Rectal smooth muscle tissue (tissue), 1 donor: ENCODE measurements around the gene TSKU.
"Not testable (repeated sequence)": the region's sequence is repeated elsewhere in the genome, so short reads cannot be mapped to it uniquely, and the experiment has no call there.

Source experiments
- H3K27ac ChIP-seq: one replicate; pipeline ENCODE4 v1.7.0; 2013; ENCODE audit warnings: low read depth, low read length, inconsistent platforms
- H3K27me3 ChIP-seq: one replicate; pipeline ENCODE4 v1.7.0; 2013; ENCODE audit warnings: low read length; ENCODE audit not compliant: control insufficient read depth, insufficient read depth
- H3K36me3 ChIP-seq: one replicate; pipeline ENCODE4 v1.7.0; 2013; ENCODE audit warnings: low read length; ENCODE audit not compliant: control insufficient read depth, insufficient read depth
- H3K4me1 ChIP-seq: one replicate; pipeline ENCODE4 v1.7.0; 2013; ENCODE audit warnings: low read length; ENCODE audit not compliant: control insufficient read depth, insufficient read depth
- H3K4me3 ChIP-seq: one replicate; pipeline ENCODE4 v1.7.0; 2013; ENCODE audit warnings: low read length
- H3K9ac ChIP-seq: one replicate; pipeline ENCODE4 v1.7.0; 2013; ENCODE audit warnings: low read length

Gene TSKU

DNA sequence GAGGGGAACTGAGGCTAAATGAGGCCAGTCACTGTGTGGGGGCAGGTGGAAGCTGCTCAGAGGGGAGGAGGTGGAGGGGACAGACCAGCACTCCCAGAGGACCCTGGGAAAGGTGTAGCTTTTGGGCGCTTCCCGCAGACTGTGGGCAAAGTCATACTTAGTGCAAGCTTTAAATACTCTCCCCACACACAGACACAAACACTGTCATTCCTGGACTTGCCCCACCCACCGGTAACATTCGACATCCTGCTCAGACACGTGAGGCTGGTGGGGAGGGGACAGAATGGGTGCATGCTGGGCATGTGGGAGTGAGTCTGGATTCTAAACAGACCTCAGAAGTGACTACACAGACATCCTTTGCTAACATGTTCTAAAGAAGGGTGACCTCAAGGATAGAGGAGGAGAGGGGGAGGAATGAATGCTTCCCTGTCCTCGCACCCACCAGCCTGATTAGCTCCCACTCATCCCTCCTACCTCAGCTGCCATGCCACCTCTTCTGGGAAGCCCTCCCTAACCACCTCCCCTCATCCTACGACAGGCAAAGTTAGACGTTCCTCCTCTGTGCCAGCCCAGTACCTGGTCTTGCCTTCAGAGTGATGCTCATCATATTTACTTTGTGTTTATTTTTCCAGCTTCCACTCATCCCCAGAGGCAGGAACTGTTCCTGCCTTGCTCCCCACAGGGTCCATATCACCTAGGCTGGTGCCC is 22.2 kb downstream of the TSKU start:
- H3K4me1 ChIP-seq, result no peaks in the 10 kb centered on the region

DNA sequence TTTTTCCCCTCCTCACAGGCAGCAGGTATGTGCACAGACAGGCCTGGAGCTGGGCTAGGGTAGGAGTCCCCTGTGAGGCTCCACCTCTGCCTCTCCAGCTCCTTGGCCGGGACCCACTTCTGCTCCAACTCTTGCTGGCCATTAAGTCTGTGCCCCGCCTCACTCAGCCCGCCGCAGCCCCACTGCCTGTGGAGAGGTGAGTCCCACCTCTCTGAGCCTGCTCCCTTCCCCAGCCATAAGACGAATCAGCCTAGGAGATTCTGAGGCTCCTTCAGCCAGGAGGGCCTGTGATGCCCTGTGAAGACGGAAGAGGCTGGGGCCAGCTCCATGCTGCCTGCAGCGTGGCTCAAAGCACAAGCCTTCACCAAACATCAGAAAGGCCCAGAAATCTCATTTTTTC is 23.0 kb downstream of the TSKU start:
- H3K9ac ChIP-seq, result no peak overlapping the region
- H3K4me1 ChIP-seq, result no peaks in the 10 kb centered on the region
- H3K27me3 ChIP-seq, result no peaks in the 10 kb centered on the region
- no peak overlapping the region for H3K27ac ChIP-seq
- no peaks in the 10 kb centered on the region for H3K36me3 ChIP-seq
- no peak overlapping the region for H3K4me3 ChIP-seq

More for the DNA sequence above, 22.2 kb downstream of the TSKU start:
- Histone ChIP-seq H3K4me3 (no peak overlapping the region), H3K9ac (no peak overlapping the region), H3K36me3 (no peaks in the 10 kb centered on the region), H3K27me3 (no peaks in the 10 kb centered on the region), H3K27ac (no peak overlapping the region)

- Histone ChIP-seq H3K27ac (no peak overlapping the region), H3K27me3 (no peaks in the 10 kb centered on the region), H3K4me3 (no peak overlapping the region), H3K4me1 (no peaks in the 10 kb centered on the region), H3K9ac (no peak overlapping the region), H3K36me3 (no peaks in the 10 kb centered on the region)
Observed at GRCh38 chr11:76806608-76807205, 23.6 kb downstream of the TSKU start.

DNA sequence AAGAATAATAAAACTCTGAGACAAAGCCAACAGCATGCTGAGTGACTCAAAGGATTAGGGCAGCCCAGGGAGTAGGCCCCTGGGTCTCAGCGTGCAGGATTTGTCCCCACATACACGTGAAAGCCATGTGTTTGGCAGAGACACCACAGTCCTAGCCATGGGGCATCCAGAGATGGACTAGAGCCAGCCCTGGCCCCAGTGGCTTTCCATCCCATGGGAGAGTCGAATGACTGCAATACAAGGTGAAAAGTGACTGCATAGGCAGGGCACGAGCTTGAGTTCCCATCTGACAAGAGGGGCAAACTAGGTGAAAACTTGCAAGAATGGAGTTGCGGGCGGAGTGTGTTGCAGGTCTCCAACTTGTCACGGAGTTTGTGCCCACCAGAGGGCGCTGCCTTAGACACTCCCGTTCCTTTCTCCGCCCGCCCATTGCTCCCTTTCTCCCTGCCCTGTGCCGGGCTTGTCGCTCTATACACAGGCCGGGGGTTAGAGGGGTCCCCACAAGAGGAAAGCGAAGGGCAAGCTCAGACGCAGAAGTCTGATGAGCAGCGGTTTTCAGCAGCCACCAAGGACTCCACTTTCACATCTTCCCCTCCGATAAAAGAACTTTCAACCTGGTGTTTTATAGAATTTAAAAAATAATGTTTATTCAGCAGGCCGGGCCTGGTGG is 24.2 kb downstream of the TSKU start:
- Histone ChIP-seq H3K4me1 (no peaks in the 10 kb centered on the region), H3K9ac (no peak overlapping the region), H3K4me3 (no peak overlapping the region)

GRCh38 chr11:76808171-76808570 is 25.0 kb downstream of the TSKU start:
- Histone ChIP-seq H3K4me3 (no peak overlapping the region), H3K4me1 (no peaks in the 10 kb centered on the region), H3K36me3 (no peaks in the 10 kb centered on the region), H3K9ac (no peak overlapping the region), H3K27me3 (no peaks in the 10 kb centered on the region), H3K27ac (no peak overlapping the region)

More for the DNA sequence above, 24.2 kb downstream of the TSKU start:
- H3K27me3 ChIP-seq, result no peaks in the 10 kb centered on the region
- H3K36me3 ChIP-seq, result no peaks in the 10 kb centered on the region
- H3K27ac ChIP-seq, result no peak overlapping the region

- H3K9ac ChIP-seq, result no peak overlapping the region
- H3K36me3 ChIP-seq, result no peaks in the 10 kb centered on the region
- H3K27ac ChIP-seq, result no peak overlapping the region
- H3K4me3 ChIP-seq, result no peak overlapping the region
- no peaks in the 10 kb centered on the region for H3K27me3 ChIP-seq
- H3K4me1 ChIP-seq, result no peaks in the 10 kb centered on the region
Observed at GRCh38 chr11:76808996-76809395, 25.8 kb downstream of the TSKU start.

GRCh38 chr11:76810151-76810853 is 27.1 kb downstream of the TSKU start:
- Histone ChIP-seq H3K4me3 (no peak overlapping the region), H3K9ac (no peak overlapping the region), H3K27me3 (no peaks in the 10 kb centered on the region), H3K36me3 (no peaks in the 10 kb centered on the region), H3K27ac (no peak overlapping the region), H3K4me1 (no peaks in the 10 kb centered on the region)

- H3K9ac ChIP-seq, result no peak overlapping the region
- H3K27ac ChIP-seq, result no peak overlapping the region
- H3K36me3 ChIP-seq, result no peaks in the 10 kb centered on the region
- no peak overlapping the region for H3K4me3 ChIP-seq
- no peaks in the 10 kb centered on the region for H3K4me1 ChIP-seq
- no peaks in the 10 kb centered on the region for H3K27me3 ChIP-seq
Observed at GRCh38 chr11:76811259-76811658, 28.1 kb downstream of the TSKU start.

GRCh38 chr11:76814414-76814813 is 31.3 kb downstream of the TSKU start:
- Histone ChIP-seq H3K4me1 (no peaks in the 10 kb centered on the region), H3K9ac (no peak overlapping the region), H3K27me3 (no peaks in the 10 kb centered on the region), H3K27ac (no peak overlapping the region), H3K4me3 (no peak overlapping the region), H3K36me3 (no peaks in the 10 kb centered on the region)

DNA sequence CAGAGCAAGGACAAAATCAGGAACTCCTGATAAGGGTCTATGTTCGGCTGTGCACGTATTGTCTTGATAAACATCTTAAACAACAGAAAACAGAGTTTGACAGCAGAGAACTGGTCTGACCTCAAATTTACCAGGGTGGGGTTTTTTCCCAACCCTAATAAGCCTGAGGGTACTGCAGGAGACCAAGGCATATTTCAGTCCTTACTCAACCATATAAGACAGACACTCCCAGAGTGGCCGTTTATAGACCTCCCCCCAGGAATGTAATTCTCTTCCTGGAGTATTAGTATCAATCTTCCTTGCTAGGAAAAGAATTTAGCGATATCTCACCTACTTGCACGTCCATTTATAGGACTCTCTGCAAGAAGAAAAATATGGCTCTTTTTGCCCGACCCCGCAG is 32.5 kb downstream of the TSKU start:
- not testable (repeated sequence) for H3K27ac ChIP-seq, H3K4me1 ChIP-seq, H3K4me3 ChIP-seq, H3K27me3 ChIP-seq, H3K9ac ChIP-seq, H3K36me3 ChIP-seq

GRCh38 chr11:76820184-76820566 is 37.0 kb downstream of the TSKU start:
- H3K4me1 ChIP-seq, result no peaks in the 10 kb centered on the region
- no peak overlapping the region for H3K4me3 ChIP-seq
- no peak overlapping the region for H3K27ac ChIP-seq
- H3K9ac ChIP-seq, result no peak overlapping the region
- H3K36me3 ChIP-seq, result no peaks in the 10 kb centered on the region
- H3K27me3 ChIP-seq, result no peaks in the 10 kb centered on the region

DNA sequence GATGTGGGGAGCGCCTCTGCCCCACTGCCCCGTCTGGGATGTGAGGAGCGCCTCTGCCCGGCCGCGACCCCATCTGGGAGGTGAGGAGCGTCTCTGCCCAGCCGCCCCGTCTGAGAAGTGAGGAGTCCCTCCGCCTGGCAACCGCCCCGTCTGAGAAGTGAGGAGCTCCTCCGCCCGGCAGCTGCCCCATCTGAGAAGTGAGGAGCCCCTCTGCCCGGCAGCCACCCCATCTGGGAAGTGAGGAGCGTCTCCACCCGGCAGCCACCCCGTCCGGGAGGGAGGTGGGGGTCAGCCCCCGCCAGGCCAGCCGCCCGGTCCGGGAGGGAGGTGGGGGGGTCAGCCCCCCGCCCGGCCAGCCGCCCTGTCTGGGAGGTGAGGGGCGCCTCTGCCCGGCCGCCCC is 38.2 kb downstream of the TSKU start:
- H3K4me3 ChIP-seq, H3K4me1 ChIP-seq, H3K9ac ChIP-seq, H3K36me3 ChIP-seq, H3K27me3 ChIP-seq, H3K27ac ChIP-seq: not testable (repeated sequence)
